GM12878 (cell line): ENCODE results near the gene MAGEA9. TPM values are rescaled to one million over a fixed set of nuclear protein-coding genes. Genes with fewer than 3 reads are reported as not detected.

ENCODE experiments used
- ATAC-seq: fragments of 200-7000 bp; cut with Tn5 transposase; 3 replicates; pipeline ENCODE4 v1.9.1; 2020; ENCODE audit warnings: mild to moderate bottlenecking, moderate library complexity
- BruUV-seq: library from RNA; stranded (reverse); fragments of 400-500 nt; replicated peaks from 2 replicates; lab custom pipeline; 2021; lab: Mats Ljungman, UMichigan
- CTCF ChIA-PET: fragments of 300-600 bp; sonication (Branson Sonifier 250); formaldehyde crosslinking; extraction: SDS; loops from one replicate; lab custom pipeline; 2021; ENCODE audit warnings: inconsistent platforms; lab: Yijun Ruan, JAX
- POLR2A ChIA-PET: fragments of 350-600 bp; formaldehyde crosslinking; extraction: SDS; loops from one replicate; lab custom pipeline; 2021; ENCODE audit warnings: inconsistent platforms; lab: Charles Lee
- RAD21 ChIA-PET: fragments of 300-600 bp; sonication (Branson Sonifier 250); formaldehyde crosslinking; loops from one replicate; lab custom pipeline; 2023; ENCODE audit warnings: antibody characterized with exemption; ENCODE audit not compliant: unreplicated experiment; lab: Charles Lee
- SMC1A ChIA-PET: fragments of 300-600 bp; sonication (Branson Sonifier 250); formaldehyde crosslinking; loops from one replicate; lab custom pipeline; 2023; ENCODE audit not compliant: unreplicated experiment, uncharacterized antibody; lab: Charles Lee
- DNase-seq: peaks from one replicate; pipeline ENCODE4 v3.0.0-alpha.2; 2011; ENCODE audit warnings: low read depth, low spot score
- FAIRE-seq: peaks from 3 replicates; lab custom pipeline; 2011; peaks lifted over from hg19 to GRCh38; lab: Jason Lieb, UNC
- H2AFZ ChIP-seq: 2 replicates; pipeline ENCODE4 v1.6.0; 2011; ENCODE audit warnings: low read depth, low read length, control low read depth; ENCODE audit not compliant: control insufficient read depth
- H3K27ac ChIP-seq: 2 replicates; pipeline ENCODE4 v1.5.1; 2011; ENCODE audit warnings: control low read depth; ENCODE audit not compliant: control insufficient read depth, insufficient read depth
- H3K27me3 ChIP-seq, 2 experiments: replicated peaks in 1 of 2; 2 replicates each; pipeline versions ENCODE4 v1.6.0 to v1.6.1; 2011; ENCODE audit warnings: low read length in 1 of 2; ENCODE audit not compliant: control insufficient read depth in 2 of 2, insufficient read depth in 2 of 2
- H3K36me3 ChIP-seq, 2 experiments: 2 replicates each; pipeline ENCODE4 v1.5.1; 2011; ENCODE audit warnings: low read length in 1 of 2; ENCODE audit not compliant: control insufficient read depth in 2 of 2, insufficient read depth in 2 of 2
- H3K4me1 ChIP-seq: 2 replicates; pipeline ENCODE4 v1.6.1; 2011; ENCODE audit warnings: mild to moderate bottlenecking, low read length, moderate library complexity, mixed read lengths; ENCODE audit not compliant: control insufficient read depth, insufficient read depth
- H3K4me2 ChIP-seq: 2 replicates; pipeline ENCODE4 v1.6.0; 2011; ENCODE audit warnings: control low read depth; ENCODE audit not compliant: control insufficient read depth, insufficient read depth
- H3K4me3 ChIP-seq: fragments of 200-600 bp; sonication (generic); 2 replicates; pipeline ENCODE4 v1.5.1; 2016
- H3K79me2 ChIP-seq: 2 replicates; pipeline ENCODE4 v1.6.0; 2011; ENCODE audit warnings: low read length; ENCODE audit not compliant: control insufficient read depth, insufficient read depth
- H3K9ac ChIP-seq: 2 replicates; pipeline ENCODE4 v1.8.0; 2011; ENCODE audit warnings: low read length, control low read depth, mixed read lengths; ENCODE audit not compliant: control insufficient read depth, insufficient read depth
- H3K9me3 ChIP-seq: replicated peaks from 3 replicates; pipeline ENCODE4 v1.5.1; 2011; ENCODE audit warnings: mild to moderate bottlenecking, low read length; ENCODE audit not compliant: control insufficient read depth, insufficient read depth
- H4K20me1 ChIP-seq: 2 replicates; pipeline ENCODE4 v1.6.0; 2011; ENCODE audit not compliant: control insufficient read depth, insufficient read depth
- CTCF ChIP-seq, 3 experiments: IDR thresholded peaks in 2 of 3; conservative IDR thresholded peaks in 1 of 3; 2 replicates each; pipeline ENCODE4 v1.5.1; 2011; ENCODE audit warnings: low read depth in 3 of 3, low read length in 3 of 3, mild to moderate bottlenecking in 3 of 3, control low read depth in 2 of 3, moderate library complexity in 2 of 3, inconsistent platforms in 1 of 3, mixed read lengths in 1 of 3; ENCODE audit not compliant: control insufficient read depth in 2 of 3, insufficient read depth in 1 of 3; ENCODE audit errors: extremely low read depth in 1 of 3
- HDGF ChIP-seq: fragments of 450-650 bp; IDR thresholded peaks from 2 replicates; pipeline ENCODE4 v1.6.1; 2016; ENCODE audit warnings: antibody characterized with exemption
- RAD21 ChIP-seq: IDR thresholded peaks from 2 replicates; pipeline ENCODE4 v1.6.1; 2011; ENCODE audit warnings: mild to moderate bottlenecking, low read depth, low read length, moderate library complexity; ENCODE audit not compliant: insufficient read depth
- SMC3 ChIP-seq: IDR thresholded peaks from 2 replicates; pipeline ENCODE4 v1.6.1; 2011; ENCODE audit warnings: low read length, improper control_type of control experiment, borderline replicate concordance
- STAT3 ChIP-seq: IDR thresholded peaks from 2 replicates; pipeline ENCODE4 v1.6.1; 2011; ENCODE audit warnings: low read depth, low read length, improper control_type of control experiment
- WGBS: methylation state at CpG from one replicate; pipeline ENCODE4 v1.1.6; 2016; ENCODE audit warnings: low lambda C conversion rate; ENCODE audit not compliant: insufficient replicate concordance, insufficient coverage; ENCODE audit errors: missing lambda C conversion rate; 5-methylcytosine and 5-hydroxymethylcytosine counted together
- in situ Hi-C: fragments of 300-500 bp; cut with MboI; formaldehyde crosslinking; loops from 9 replicates; pipeline ENCODE4 v1.14.3; 2018; ENCODE audit warnings: mixed read lengths
- intact Hi-C: fragments of 100-400 bp; cut with micrococcal nuclease; formaldehyde crosslinking; loops from one replicate; pipeline ENCODE4 v1.14.2; 2022; ENCODE audit not compliant: unreplicated experiment
- polyA plus RNA-seq, 11 experiments: library from polyadenylated mRNA; depleted of rRNA in 4 of 11; unstranded in 6 of 11; stranded (reverse) in 5 of 11; fragments of >200 nt; fragmentation: Nextera tagmentation in 4 of 11; fragmentation: Illumina TruSeq in 1 of 11; extraction: Ambion mirVana in 4 of 11; extraction: Trizol in 1 of 11; gene quantifications; 1 replicate in 1 of 11; 2 replicates in 10 of 11; pipeline versions ENCODE4 v1.2.1 to v1.2.3, GENCODE V29; 2011 to 2016; ENCODE audit warnings: inconsistent platforms in 2 of 11, missing spikeins in 2 of 11, low read depth in 1 of 11
- total RNA-seq, 4 experiments: library from RNA; depleted of rRNA in 3 of 4; stranded (reverse); fragments of >200 nt in 3 of 4; fragmentation: Illumina TruSeq in 1 of 4; extraction: Trizol in 1 of 4; gene quantifications; 2 replicates each; pipeline versions ENCODE4 v1.2.1 to v1.2.3, GENCODE V29; 2013 to 2021
- TF ChIP-seq, protein P1 (sequence below): fragments of 450-650 bp; IDR thresholded peaks from 2 replicates; pipeline ENCODE4 v1.6.1; 2017; ENCODE audit warnings: low read depth, mild to moderate bottlenecking, moderate library complexity

Gene MAGEA9
- total and polyA plus RNA-seq, 10 of the 15 experiments (the other 5 are each of a cell fraction or from before 2014, with no cell fraction given), result not detected

DNA sequence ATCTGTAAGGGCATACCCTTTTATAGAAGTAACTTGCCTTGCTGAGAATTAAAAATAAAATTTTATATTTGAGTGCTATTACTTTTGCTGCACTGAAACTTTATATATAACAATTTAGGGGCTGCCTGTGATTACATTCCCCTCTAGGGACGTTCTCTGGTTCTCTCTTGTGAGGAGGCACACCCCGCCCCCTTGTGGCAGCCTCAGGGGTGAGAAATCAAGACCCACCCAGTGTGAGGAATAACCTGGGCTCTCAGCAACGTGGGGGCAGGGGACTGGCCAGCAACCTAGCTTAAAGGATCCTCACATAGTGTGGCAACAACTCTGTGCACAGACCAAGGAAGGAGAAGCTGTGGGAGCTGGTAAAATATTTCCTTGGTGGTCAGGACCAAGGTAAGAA lies 43.7 kb downstream of the MAGEA9 start:
- Histone ChIP-seq H3K36me3 (no peaks in the 10 kb centered on the region), H3K27ac (no peak overlapping the region), H2AFZ (no peak overlapping the region), H3K4me2 (no peak overlapping the region), H3K79me2 (no peaks in the 10 kb centered on the region), H4K20me1 (no peaks in the 10 kb centered on the region), H3K9me3 (no peaks in the 10 kb centered on the region), H3K4me3 (no peak overlapping the region), H3K4me1 (no peaks in the 10 kb centered on the region), H3K27me3 (no peaks in the 10 kb centered on the region), H3K9ac (no peak overlapping the region)
- ChIA-PET SMC1A (no interaction called here), POLR2A (no interaction called here), CTCF (interaction anchor here (0.6 to 2.2 kb wide), 4 partner anchors 47 to 313 kb away, joined by 3 to 6 read pairs (median 3); no protein-coding TSS in a partner anchor), RAD21 (no interaction called here)
- TF ChIP-seq RAD21 (peak; percentile 57), HDGF (no peak), CTCF (IDR thresholded peaks at IDR 0.05 in 2 of 3, conservative IDR thresholded peaks at IDR 0.05 in 1 of 3; ENCODE audit: control insufficient read depth in 2 of 3, extremely low read depth in 1 of 3, insufficient read depth in 1 of 3, low read depth in 3 of 3, low read length in 3 of 3) (peak; percentile 42 to 55 (median 47)), STAT3 (no peak), SMC3 (peak; percentile 42; the same call in 1 of the 2 replicates)
- TF ChIP-seq, protein P1, sequence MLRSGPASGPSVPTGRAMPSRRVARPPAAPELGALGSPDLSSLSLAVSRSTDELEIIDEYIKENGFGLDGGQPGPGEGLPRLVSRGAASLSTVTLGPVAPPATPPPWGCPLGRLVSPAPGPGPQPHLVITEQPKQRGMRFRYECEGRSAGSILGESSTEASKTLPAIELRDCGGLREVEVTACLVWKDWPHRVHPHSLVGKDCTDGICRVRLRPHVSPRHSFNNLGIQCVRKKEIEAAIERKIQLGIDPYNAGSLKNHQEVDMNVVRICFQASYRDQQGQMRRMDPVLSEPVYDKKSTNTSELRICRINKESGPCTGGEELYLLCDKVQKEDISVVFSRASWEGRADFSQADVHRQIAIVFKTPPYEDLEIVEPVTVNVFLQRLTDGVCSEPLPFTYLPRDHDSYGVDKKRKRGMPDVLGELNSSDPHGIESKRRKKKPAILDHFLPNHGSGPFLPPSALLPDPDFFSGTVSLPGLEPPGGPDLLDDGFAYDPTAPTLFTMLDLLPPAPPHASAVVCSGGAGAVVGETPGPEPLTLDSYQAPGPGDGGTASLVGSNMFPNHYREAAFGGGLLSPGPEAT, result no peak
- WGBS, result 2% methylated on average over 3 of the region's 3 CpGs
- no TSS peak for BruUV-seq
- intact Hi-C loops (loop anchor here (5.0 to 10.0 kb wide), 2 partner anchors 193 to 291 kb away; partner anchors contain the start of gene TMEM185A), in situ Hi-C loops (no loop called here)
- ATAC-seq (peak; percentile 23; the same call in 2 of the 3 replicates), DNase-seq (no peak), FAIRE-seq (no peak)
